Left forelimb (tissue), 1 donor: ENCODE measurements around the gene EPHB2.
"Not testable (repeated sequence)": the region's sequence is repeated elsewhere in the genome, so short reads cannot be mapped to it uniquely, and the experiment has no call there.

Source experiments
- DNase-seq: peaks from one replicate; pipeline ENCODE4 v3.0.0-alpha.2; 2018; ENCODE audit warnings: low spot score

Gene EPHB2

GRCh38 chr1:22819361-22819760 is 108.7 kb downstream of the EPHB2 start:
- no peak for DNase-seq

GRCh38 chr1:22821027-22821426 is 110.4 kb downstream of the EPHB2 start:
- DNase-seq = no peak

- no peak for DNase-seq
Measured at GRCh38 chr1:22822371-22822770, 111.7 kb downstream of the EPHB2 start.

- no peak for DNase-seq
Measured at GRCh38 chr1:22824466-22824865, 113.8 kb downstream of the EPHB2 start.

- no peak for DNase-seq
Measured at GRCh38 chr1:22824975-22825374, 114.3 kb downstream of the EPHB2 start.

- no peak for DNase-seq
Measured at GRCh38 chr1:22825486-22826189, 115.0 kb downstream of the EPHB2 start.

- DNase-seq = no peak
Measured at GRCh38 chr1:22826604-22827580, 116.3 kb downstream of the EPHB2 start.

- no peak for DNase-seq
Measured at GRCh38 chr1:22827666-22828483, 117.2 kb downstream of the EPHB2 start.

- no peak for DNase-seq
Measured at GRCh38 chr1:22828484-22829308, 118.1 kb downstream of the EPHB2 start.

- DNase-seq = no peak
Measured at GRCh38 chr1:22829309-22829989, 118.8 kb downstream of the EPHB2 start.

GRCh38 chr1:22830041-22830566 is 119.5 kb downstream of the EPHB2 start:
- DNase-seq = no peak

- no peak for DNase-seq
Measured at GRCh38 chr1:22830757-22831340, 120.2 kb downstream of the EPHB2 start.

- no peak for DNase-seq
Measured at GRCh38 chr1:22831729-22832413, 121.2 kb downstream of the EPHB2 start.

- DNase-seq = no peak
Measured at GRCh38 chr1:22832414-22832786, 121.8 kb downstream of the EPHB2 start.

GRCh38 chr1:22833699-22834098 is 123.1 kb downstream of the EPHB2 start:
- no peak for DNase-seq

GRCh38 chr1:22834420-22834819 is 123.8 kb downstream of the EPHB2 start:
- DNase-seq = not testable (repeated sequence)

- no peak for DNase-seq
Measured at GRCh38 chr1:22835636-22836319, 125.1 kb downstream of the EPHB2 start.

GRCh38 chr1:22836850-22837249 is 126.2 kb downstream of the EPHB2 start:
- no peak for DNase-seq

GRCh38 chr1:22837332-22837731 is 126.7 kb downstream of the EPHB2 start:
- DNase-seq = no peak
